ENCODE measurements around the gene SAMD4A.

Gene SAMD4A

GRCh38 chr14:54708161-54708560 is 141.2 kb downstream of the SAMD4A start:
- no peaks in the 10 kb centered on the region for H3K36me3 ChIP-seq (ENCODE audit: control insufficient read depth, insufficient read depth, low read length)
- H3K4me1 ChIP-seq (ENCODE audit: control insufficient read depth, insufficient read depth, low read length), result no peaks in the 10 kb centered on the region
- H3K4me3 ChIP-seq (ENCODE audit: low read length), result no peak overlapping the region
- no peaks in the 10 kb centered on the region for H3K9me3 ChIP-seq (ENCODE audit: control insufficient read depth, low read length)
- no peaks in the 10 kb centered on the region for H3K27me3 ChIP-seq (ENCODE audit: control insufficient read depth, insufficient read depth, low read length)
- H3K9ac ChIP-seq (ENCODE audit: low read length), result no peak overlapping the region

GRCh38 chr14:54708982-54709381 is 142.1 kb downstream of the SAMD4A start:
- H3K27me3 ChIP-seq (ENCODE audit: control insufficient read depth, insufficient read depth, low read length), result no peaks in the 10 kb centered on the region
- no peaks in the 10 kb centered on the region for H3K36me3 ChIP-seq (ENCODE audit: control insufficient read depth, insufficient read depth, low read length)
- no peaks in the 10 kb centered on the region for H3K4me1 ChIP-seq (ENCODE audit: control insufficient read depth, insufficient read depth, low read length)
- no peaks in the 10 kb centered on the region for H3K9me3 ChIP-seq (ENCODE audit: control insufficient read depth, low read length)
- H3K9ac ChIP-seq (ENCODE audit: low read length), result no peak overlapping the region
- no peak overlapping the region for H3K4me3 ChIP-seq (ENCODE audit: low read length)

DNA sequence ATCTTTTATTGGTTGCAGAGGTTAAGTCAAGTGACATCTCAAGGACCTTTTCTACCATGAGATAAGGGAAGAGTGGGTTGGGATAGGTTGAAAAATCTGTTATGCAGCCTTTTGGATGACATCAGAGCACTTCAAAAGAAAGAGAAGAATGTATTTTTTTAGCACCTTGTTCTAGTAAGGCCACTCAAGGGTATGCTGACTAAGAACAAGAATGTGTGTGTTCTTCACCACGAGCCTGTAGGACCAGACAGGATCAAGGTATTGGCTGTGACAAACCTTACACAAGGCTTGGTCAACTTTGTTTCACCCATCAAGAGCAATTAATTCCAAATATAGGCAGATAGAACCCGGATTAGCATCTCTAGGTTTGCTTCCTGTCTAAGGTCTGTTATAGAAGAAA is 142.5 kb downstream of the SAMD4A start:
- H3K9me3 ChIP-seq (ENCODE audit: control insufficient read depth, low read length), result no peaks in the 10 kb centered on the region

DNA sequence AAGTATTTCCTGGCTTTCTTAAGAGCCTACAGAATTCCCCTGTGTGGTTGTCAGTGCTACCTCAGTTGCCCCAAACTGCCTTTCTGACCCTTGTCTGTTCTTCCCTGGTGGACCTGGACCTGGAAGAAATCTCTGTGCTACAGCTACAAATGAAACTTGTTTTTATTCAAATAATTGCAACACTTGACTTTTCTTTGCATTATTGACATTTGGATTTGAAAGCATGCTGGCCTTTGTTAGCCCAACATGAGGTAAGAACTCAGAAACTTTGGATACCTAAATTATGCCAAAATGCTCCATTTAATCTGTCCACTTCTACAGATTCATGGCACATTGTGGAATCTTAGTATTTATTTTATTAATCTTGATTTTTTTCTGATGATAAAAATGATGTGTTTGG is 142.9 kb downstream of the SAMD4A start:
- H3K4me3 ChIP-seq (ENCODE audit: low read length), result no peak overlapping the region
- no peaks in the 10 kb centered on the region for H3K9me3 ChIP-seq (ENCODE audit: control insufficient read depth, low read length)
- H3K4me1 ChIP-seq (ENCODE audit: control insufficient read depth, insufficient read depth, low read length), result no peaks in the 10 kb centered on the region
- no peak overlapping the region for H3K9ac ChIP-seq (ENCODE audit: low read length)
- no peaks in the 10 kb centered on the region for H3K36me3 ChIP-seq (ENCODE audit: control insufficient read depth, insufficient read depth, low read length)
- H3K27me3 ChIP-seq (ENCODE audit: control insufficient read depth, insufficient read depth, low read length), result no peaks in the 10 kb centered on the region

More for the DNA sequence above, 142.5 kb downstream of the SAMD4A start:
- no peak overlapping the region for H3K9ac ChIP-seq (ENCODE audit: low read length)
- H3K36me3 ChIP-seq (ENCODE audit: control insufficient read depth, insufficient read depth, low read length), result no peaks in the 10 kb centered on the region
- H3K4me1 ChIP-seq (ENCODE audit: control insufficient read depth, insufficient read depth, low read length), result no peaks in the 10 kb centered on the region
- H3K27me3 ChIP-seq (ENCODE audit: control insufficient read depth, insufficient read depth, low read length), result no peaks in the 10 kb centered on the region
- no peak overlapping the region for H3K4me3 ChIP-seq (ENCODE audit: low read length)

DNA sequence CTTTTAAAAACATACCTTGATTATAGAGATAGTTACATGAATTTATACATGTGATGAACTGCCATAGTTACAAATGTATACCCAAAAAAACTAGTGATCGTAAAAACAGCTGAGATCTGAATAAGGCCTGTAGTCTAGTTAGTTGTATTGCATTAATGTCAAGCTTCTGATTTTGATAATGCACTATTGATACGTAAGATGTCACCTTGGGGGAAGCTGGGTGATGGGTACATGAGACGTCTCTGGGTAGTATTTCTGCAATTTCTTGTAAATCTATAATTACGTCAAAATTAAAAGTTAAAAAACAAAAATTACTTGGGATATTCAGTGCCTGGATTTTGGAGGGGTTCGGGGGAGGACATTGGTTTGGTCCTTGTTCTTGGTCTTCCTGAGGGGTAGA is 144.4 kb downstream of the SAMD4A start:
- no peaks in the 10 kb centered on the region for H3K27me3 ChIP-seq (ENCODE audit: control insufficient read depth, insufficient read depth, low read length)
- H3K9ac ChIP-seq (ENCODE audit: low read length), result no peak overlapping the region
- H3K4me3 ChIP-seq (ENCODE audit: low read length), result no peak overlapping the region
- no peaks in the 10 kb centered on the region for H3K36me3 ChIP-seq (ENCODE audit: control insufficient read depth, insufficient read depth, low read length)
- H3K9me3 ChIP-seq (ENCODE audit: control insufficient read depth, low read length), result no peaks in the 10 kb centered on the region
- H3K4me1 ChIP-seq (ENCODE audit: control insufficient read depth, insufficient read depth, low read length), result no peaks in the 10 kb centered on the region

GRCh38 chr14:54711812-54712464 is 145.0 kb downstream of the SAMD4A start:
- no peaks in the 10 kb centered on the region for H3K4me1 ChIP-seq (ENCODE audit: control insufficient read depth, insufficient read depth, low read length)
- H3K4me3 ChIP-seq (ENCODE audit: low read length), result no peak overlapping the region
- H3K9me3 ChIP-seq (ENCODE audit: control insufficient read depth, low read length), result no peaks in the 10 kb centered on the region
- H3K36me3 ChIP-seq (ENCODE audit: control insufficient read depth, insufficient read depth, low read length), result no peaks in the 10 kb centered on the region
- no peaks in the 10 kb centered on the region for H3K27me3 ChIP-seq (ENCODE audit: control insufficient read depth, insufficient read depth, low read length)
- H3K9ac ChIP-seq (ENCODE audit: low read length), result no peak overlapping the region

- Histone ChIP-seq H3K4me1 (ENCODE audit: control insufficient read depth, insufficient read depth, low read length) (no peaks in the 10 kb centered on the region), H3K4me3 (ENCODE audit: low read length) (no peak overlapping the region), H3K9ac (ENCODE audit: low read length) (no peak overlapping the region), H3K27me3 (ENCODE audit: control insufficient read depth, insufficient read depth, low read length) (no peaks in the 10 kb centered on the region), H3K9me3 (ENCODE audit: control insufficient read depth, low read length) (no peaks in the 10 kb centered on the region), H3K36me3 (ENCODE audit: control insufficient read depth, insufficient read depth, low read length) (no peaks in the 10 kb centered on the region)
Measured at GRCh38 chr14:54712465-54713200, 145.7 kb downstream of the SAMD4A start.

- Histone ChIP-seq H3K27me3 (ENCODE audit: control insufficient read depth, insufficient read depth, low read length) (no peaks in the 10 kb centered on the region), H3K9me3 (ENCODE audit: control insufficient read depth, low read length) (no peaks in the 10 kb centered on the region), H3K36me3 (ENCODE audit: control insufficient read depth, insufficient read depth, low read length) (no peaks in the 10 kb centered on the region), H3K4me3 (ENCODE audit: low read length) (no peak overlapping the region), H3K4me1 (ENCODE audit: control insufficient read depth, insufficient read depth, low read length) (no peaks in the 10 kb centered on the region), H3K9ac (ENCODE audit: low read length) (no peak overlapping the region)
Measured at GRCh38 chr14:54713379-54713778, 146.5 kb downstream of the SAMD4A start.

- H3K9ac ChIP-seq (ENCODE audit: low read length), result no peak overlapping the region
Measured at GRCh38 chr14:54715239-54715638, 148.3 kb downstream of the SAMD4A start.

GRCh38 chr14:54715811-54716210 is 148.9 kb downstream of the SAMD4A start:
- Histone ChIP-seq H3K36me3 (ENCODE audit: control insufficient read depth, insufficient read depth, low read length) (no peaks in the 10 kb centered on the region), H3K9ac (ENCODE audit: low read length) (no peak overlapping the region), H3K9me3 (ENCODE audit: control insufficient read depth, low read length) (no peaks in the 10 kb centered on the region), H3K27me3 (ENCODE audit: control insufficient read depth, insufficient read depth, low read length) (no peaks in the 10 kb centered on the region), H3K4me1 (ENCODE audit: control insufficient read depth, insufficient read depth, low read length) (no peaks in the 10 kb centered on the region), H3K4me3 (ENCODE audit: low read length) (no peak overlapping the region)

More at GRCh38 chr14:54715239-54715638, 148.3 kb downstream of the SAMD4A start:
- Histone ChIP-seq H3K4me3 (ENCODE audit: low read length) (no peak overlapping the region), H3K4me1 (ENCODE audit: control insufficient read depth, insufficient read depth, low read length) (no peaks in the 10 kb centered on the region), H3K9me3 (ENCODE audit: control insufficient read depth, low read length) (no peaks in the 10 kb centered on the region), H3K27me3 (ENCODE audit: control insufficient read depth, insufficient read depth, low read length) (no peaks in the 10 kb centered on the region), H3K36me3 (ENCODE audit: control insufficient read depth, insufficient read depth, low read length) (no peaks in the 10 kb centered on the region)

- Histone ChIP-seq H3K36me3 (ENCODE audit: control insufficient read depth, insufficient read depth, low read length) (no peaks in the 10 kb centered on the region), H3K4me3 (ENCODE audit: low read length) (no peak overlapping the region), H3K4me1 (ENCODE audit: control insufficient read depth, insufficient read depth, low read length) (no peaks in the 10 kb centered on the region), H3K9me3 (ENCODE audit: control insufficient read depth, low read length) (no peaks in the 10 kb centered on the region), H3K27me3 (ENCODE audit: control insufficient read depth, insufficient read depth, low read length) (no peaks in the 10 kb centered on the region), H3K9ac (ENCODE audit: low read length) (no peak overlapping the region)
Measured at GRCh38 chr14:54716862-54717261, 149.9 kb downstream of the SAMD4A start.

DNA sequence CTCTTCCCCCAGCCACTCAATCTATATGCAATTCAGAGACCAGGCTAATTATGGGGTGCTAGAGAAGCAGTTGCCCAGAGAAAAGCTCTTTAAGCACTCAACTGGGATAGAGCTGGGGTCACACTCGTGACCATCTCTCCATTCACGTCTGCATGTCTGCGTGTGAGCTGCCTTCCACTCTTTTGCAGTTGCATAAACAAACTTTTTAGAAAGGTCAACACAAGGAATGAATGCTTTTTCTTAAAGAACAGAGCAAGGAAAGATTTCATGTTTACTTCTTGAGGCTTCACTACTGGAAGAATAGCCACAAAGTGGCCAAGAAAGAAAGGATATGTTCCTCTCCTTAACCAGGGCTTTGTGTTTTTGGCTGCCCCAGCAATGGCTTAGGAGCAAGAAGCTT is 151.1 kb downstream of the SAMD4A start:
- H3K36me3 ChIP-seq (ENCODE audit: control insufficient read depth, insufficient read depth, low read length), result no peaks in the 10 kb centered on the region
- H3K27me3 ChIP-seq (ENCODE audit: control insufficient read depth, insufficient read depth, low read length), result no peaks in the 10 kb centered on the region
- H3K9me3 ChIP-seq (ENCODE audit: control insufficient read depth, low read length), result no peaks in the 10 kb centered on the region
- H3K9ac ChIP-seq (ENCODE audit: low read length), result no peak overlapping the region
- H3K4me3 ChIP-seq (ENCODE audit: low read length), result no peak overlapping the region
- H3K4me1 ChIP-seq (ENCODE audit: control insufficient read depth, insufficient read depth, low read length), result no peaks in the 10 kb centered on the region
